HCT116 (cell line): ENCODE data around the gene AGAP1. TPM values are rescaled to one million over a fixed set of nuclear protein-coding genes. Genes with fewer than 3 reads are reported as not detected.

Experiments
- ATAC-seq: fragments of 200-7000 bp; cut with Tn5 transposase; 2 replicates; pipeline ENCODE4 v1.9.1; 2020; ENCODE audit warnings: mild to moderate bottlenecking, moderate library complexity
- BruUV-seq: library from RNA; stranded (reverse); fragments of 400-500 nt; replicated peaks from 2 replicates; lab custom pipeline; 2021; lab: Mats Ljungman, UMichigan
- CTCF ChIA-PET: fragments of 300-600 bp; sonication (Branson Sonifier 250); formaldehyde crosslinking; loops from one replicate; lab custom pipeline; 2021; ENCODE audit warnings: antibody characterized with exemption; lab: Charles Lee
- POLR2A ChIA-PET: fragments of 300-600, 350-600 bp; sonication (Branson Sonifier 250); formaldehyde crosslinking; loops from one replicate; lab custom pipeline; 2021; ENCODE audit warnings: antibody characterized with exemption; lab: Charles Lee
- RAD21 ChIA-PET, 2 experiments: fragments of 300-600 bp; sonication (Branson Sonifier 250); formaldehyde crosslinking; loops; one replicate each; lab custom pipeline; 2023; ENCODE audit warnings: low total read pairs in 2 of 2; ENCODE audit not compliant: uncharacterized antibody in 2 of 2, unreplicated experiment in 2 of 2, low non-redundant PET in 1 of 2; lab: Charles Lee
- DNase-seq: peaks from one replicate; pipeline ENCODE4 v3.0.0-alpha.2; 2010; ENCODE audit warnings: low read depth, low spot score
- H2AFZ ChIP-seq: fragments of 200-600 bp; shearing (Covaris generic), sonication (generic); 2 replicates; pipeline ENCODE4 v1.6.1; 2017; ENCODE audit warnings: low read depth, mixed run types, mixed read lengths, antibody characterized with exemption, low read length; ENCODE audit not compliant: poor library complexity, severe bottlenecking
- H3K27ac ChIP-seq: 2 replicates; pipeline ENCODE4 v1.5.1; 2012; ENCODE audit warnings: low read depth, low read length
- H3K27me3 ChIP-seq: fragments of 200-600 bp; sonication (generic); 2 replicates; pipeline ENCODE4 v1.6.1; 2016; ENCODE audit warnings: mixed run types, low read length, mixed read lengths; ENCODE audit not compliant: insufficient read depth
- H3K36me3 ChIP-seq, 2 experiments: fragments of 200-500 bp in 1 of 2; fragments of 200-600 bp in 1 of 2; sonication (Bioruptor generic) in 1 of 2; sonication (generic) in 1 of 2; 2 replicates each; pipeline versions ENCODE4 v1.5.1 to v1.6.1; 2014 to 2016; ENCODE audit warnings: low read length in 2 of 2, inconsistent platforms in 1 of 2, mixed read lengths in 1 of 2, mixed run types in 1 of 2; ENCODE audit not compliant: insufficient read depth in 2 of 2, control insufficient read depth in 1 of 2
- H3K4me1 ChIP-seq, 2 experiments: fragments of 200-600 bp in 1 of 2; sonication (generic) in 1 of 2; 2 replicates each; pipeline versions ENCODE4 v1.5.1 to v1.6.1; 2012 to 2017; ENCODE audit warnings: low read length in 2 of 2, inconsistent platforms in 1 of 2, mild to moderate bottlenecking in 1 of 2, mixed read lengths in 1 of 2, mixed run types in 1 of 2, moderate library complexity in 1 of 2; ENCODE audit not compliant: insufficient read depth in 2 of 2, control insufficient read depth in 1 of 2
- H3K4me2 ChIP-seq: fragments of 200-600 bp; sonication (generic); 2 replicates; pipeline ENCODE4 v1.6.1; 2017; ENCODE audit warnings: mixed run types, low read length, mixed read lengths
- H3K4me3 ChIP-seq, 2 experiments: fragments of 200-600 bp in 1 of 2; sonication (generic) in 1 of 2; replicated peaks in 1 of 2; 2 replicates each; pipeline ENCODE4 v1.5.1; 2011 to 2016; ENCODE audit warnings: low read length in 2 of 2, control low read depth in 1 of 2, low read depth in 1 of 2, mild to moderate bottlenecking in 1 of 2, mixed read lengths in 1 of 2, mixed run types in 1 of 2
- H3K79me2 ChIP-seq: fragments of 200-600 bp; sonication (generic); 2 replicates; pipeline ENCODE4 v1.6.1; 2017; ENCODE audit warnings: mild to moderate bottlenecking, mixed run types, low read length, moderate library complexity, mixed read lengths; ENCODE audit not compliant: insufficient read depth
- H3K9ac ChIP-seq: fragments of 200-600 bp; sonication (generic); 2 replicates; pipeline ENCODE4 v1.6.1; 2016; ENCODE audit warnings: low read length, mixed read lengths
- H3K9me2 ChIP-seq: fragments of 200-600 bp; sonication (generic), shearing (Covaris generic); 2 replicates; pipeline ENCODE4 v1.6.1; 2017; ENCODE audit warnings: mixed run types, mild to moderate bottlenecking, moderate library complexity; ENCODE audit not compliant: insufficient read depth
- H3K9me3 ChIP-seq, 2 experiments: fragments of 200-500 bp in 1 of 2; fragments of 200-600 bp in 1 of 2; sonication (Bioruptor generic) in 1 of 2; sonication (generic) in 1 of 2; 2 replicates each; pipeline ENCODE4 v1.6.1; 2014 to 2017; ENCODE audit warnings: low read length in 2 of 2, mixed read lengths in 2 of 2, inconsistent platforms in 1 of 2, low read depth in 1 of 2, mild to moderate bottlenecking in 1 of 2, mixed run types in 1 of 2, moderate library complexity in 1 of 2; ENCODE audit not compliant: control insufficient read depth in 1 of 2, insufficient read depth in 1 of 2
- H4K20me1 ChIP-seq: fragments of 200-600 bp; sonication (generic), shearing (Covaris generic); 2 replicates; pipeline ENCODE4 v1.6.1; 2017; ENCODE audit warnings: mixed run types, mild to moderate bottlenecking, moderate library complexity; ENCODE audit not compliant: insufficient read depth
- CEBPB ChIP-seq: IDR thresholded peaks from 2 replicates; pipeline ENCODE4 v1.6.1; 2012; ENCODE audit warnings: low read depth
- EZH2 ChIP-seq: fragments of 200-600 bp; sonication (generic); IDR thresholded peaks from 2 replicates; pipeline ENCODE4 v1.6.1; 2017; ENCODE audit warnings: antibody characterized with exemption, mixed run types
- EZH2phosphoT487 ChIP-seq: fragments of 200-600 bp; IDR thresholded peaks from 2 replicates; pipeline ENCODE4 v1.6.1; 2018; ENCODE audit warnings: antibody characterized with exemption, borderline replicate concordance
- FOSL1 ChIP-seq: IDR thresholded peaks from 2 replicates; pipeline ENCODE4 v1.6.1; 2012; ENCODE audit warnings: low read depth
- POLR2AphosphoS5 ChIP-seq: IDR thresholded peaks from 2 replicates; pipeline ENCODE4 v1.6.1; 2011; ENCODE audit warnings: mild to moderate bottlenecking, low read depth, low read length, moderate library complexity
- RAD21 ChIP-seq: IDR thresholded peaks from 2 replicates; pipeline ENCODE4 v1.6.1; 2012; ENCODE audit warnings: low read depth, mild to moderate bottlenecking
- SIN3A ChIP-seq: IDR thresholded peaks from 2 replicates; pipeline ENCODE4 v1.6.1; 2012; ENCODE audit warnings: low read depth
- SP1 ChIP-seq: IDR thresholded peaks from 2 replicates; pipeline ENCODE4 v1.6.1; 2012; ENCODE audit warnings: low read depth
- SRF ChIP-seq: IDR thresholded peaks from 2 replicates; pipeline ENCODE4 v1.6.1; 2012; ENCODE audit warnings: low read depth
- TCF7L2 ChIP-seq: IDR thresholded peaks from 2 replicates; pipeline ENCODE4 v1.7.0; 2011; ENCODE audit warnings: borderline replicate concordance, inconsistent platforms; ENCODE audit not compliant: insufficient read depth, insufficient read length; ENCODE audit errors: extremely low read depth
- YY1 ChIP-seq: IDR thresholded peaks from 2 replicates; pipeline ENCODE4 v1.6.1; 2011; ENCODE audit warnings: low read length, low read depth, moderate library complexity, mild to moderate bottlenecking; ENCODE audit not compliant: insufficient replicate concordance; ENCODE audit errors: extremely low read depth
- ZNF274 ChIP-seq: fragments of 200-500 bp; sonication (Bioruptor generic); IDR thresholded peaks from 2 replicates; pipeline ENCODE4 v1.6.1; 2014; ENCODE audit warnings: mild to moderate bottlenecking, low read depth, low read length, inconsistent platforms
- intact Hi-C: fragments of 100-400 bp; cut with micrococcal nuclease; formaldehyde crosslinking; loops from 2 replicates; pipeline ENCODE4 v1.10.0; 2022
- total RNA-seq: library from RNA; stranded (reverse); gene quantifications from one replicate; pipeline ENCODE4 v1.2.1, GENCODE V29; 2021; ENCODE audit not compliant: unreplicated experiment
- TF ChIP-seq, protein P1 (sequence below): IDR thresholded peaks from 2 replicates; pipeline ENCODE4 v1.6.1; 2012; ENCODE audit warnings: low read depth
- TF ChIP-seq, protein P2 (sequence below): IDR thresholded peaks from 2 replicates; pipeline ENCODE4 v1.6.1; 2012

AGAP1 gene
- total RNA-seq, 1 experiment from 2014 or later, result 43.8 TPM

GRCh38 chr2:236034974-236035373 lies 541.1 kb downstream of the AGAP1 start:
- BruUV-seq, result no TSS peak

GRCh38 chr2:236036045-236036444 lies 542.2 kb downstream of the AGAP1 start:
- H4K20me1 ChIP-seq, result no peaks in the 10 kb centered on the region
- POLR2A ChIA-PET, result no interaction called here
- CTCF ChIA-PET, result no interaction called here
- H2AFZ ChIP-seq, result no peak overlapping the region
- intact Hi-C loops, result no loop called here
- no peak overlapping the region for H3K4me2 ChIP-seq
- no TSS peak for BruUV-seq
- ATAC-seq (no peak), DNase-seq (no peak)
- no peaks in the 10 kb centered on the region for H3K9me2 ChIP-seq
- no peaks in the 10 kb centered on the region for H3K27me3 ChIP-seq
- H3K36me3 ChIP-seq, result 0 out of 4 replicates have a peak, but pooled peaks cover 0 to 3% of the 10 kb centered on the region in 2 experiments
- no peaks in the 10 kb centered on the region for H3K4me1 ChIP-seq
- no peaks in the 10 kb centered on the region for H3K9me3 ChIP-seq
- RAD21 ChIA-PET, result no interaction called here
- no peak overlapping the region for H3K4me3 ChIP-seq
- TF ChIP-seq, protein P1, sequence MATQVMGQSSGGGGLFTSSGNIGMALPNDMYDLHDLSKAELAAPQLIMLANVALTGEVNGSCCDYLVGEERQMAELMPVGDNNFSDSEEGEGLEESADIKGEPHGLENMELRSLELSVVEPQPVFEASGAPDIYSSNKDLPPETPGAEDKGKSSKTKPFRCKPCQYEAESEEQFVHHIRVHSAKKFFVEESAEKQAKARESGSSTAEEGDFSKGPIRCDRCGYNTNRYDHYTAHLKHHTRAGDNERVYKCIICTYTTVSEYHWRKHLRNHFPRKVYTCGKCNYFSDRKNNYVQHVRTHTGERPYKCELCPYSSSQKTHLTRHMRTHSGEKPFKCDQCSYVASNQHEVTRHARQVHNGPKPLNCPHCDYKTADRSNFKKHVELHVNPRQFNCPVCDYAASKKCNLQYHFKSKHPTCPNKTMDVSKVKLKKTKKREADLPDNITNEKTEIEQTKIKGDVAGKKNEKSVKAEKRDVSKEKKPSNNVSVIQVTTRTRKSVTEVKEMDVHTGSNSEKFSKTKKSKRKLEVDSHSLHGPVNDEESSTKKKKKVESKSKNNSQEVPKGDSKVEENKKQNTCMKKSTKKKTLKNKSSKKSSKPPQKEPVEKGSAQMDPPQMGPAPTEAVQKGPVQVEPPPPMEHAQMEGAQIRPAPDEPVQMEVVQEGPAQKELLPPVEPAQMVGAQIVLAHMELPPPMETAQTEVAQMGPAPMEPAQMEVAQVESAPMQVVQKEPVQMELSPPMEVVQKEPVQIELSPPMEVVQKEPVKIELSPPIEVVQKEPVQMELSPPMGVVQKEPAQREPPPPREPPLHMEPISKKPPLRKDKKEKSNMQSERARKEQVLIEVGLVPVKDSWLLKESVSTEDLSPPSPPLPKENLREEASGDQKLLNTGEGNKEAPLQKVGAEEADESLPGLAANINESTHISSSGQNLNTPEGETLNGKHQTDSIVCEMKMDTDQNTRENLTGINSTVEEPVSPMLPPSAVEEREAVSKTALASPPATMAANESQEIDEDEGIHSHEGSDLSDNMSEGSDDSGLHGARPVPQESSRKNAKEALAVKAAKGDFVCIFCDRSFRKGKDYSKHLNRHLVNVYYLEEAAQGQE, result no peak
- TF ChIP-seq CEBPB (no peak), YY1 (no peak)
- TF ChIP-seq, all 23 proteins: peak for 0
- Histone ChIP-seq H3K9ac (no peak overlapping the region), H3K27ac (no peak overlapping the region), H3K79me2 (no peaks in the 10 kb centered on the region)

More at GRCh38 chr2:236034974-236035373, 541.1 kb downstream of the AGAP1 start:
- Histone ChIP-seq H3K4me3 (no peak overlapping the region), H3K9me2 (no peaks in the 10 kb centered on the region), H4K20me1 (no peaks in the 10 kb centered on the region), H3K27ac (no peak overlapping the region), H3K79me2 (no peaks in the 10 kb centered on the region), H3K27me3 (no peaks in the 10 kb centered on the region), H3K36me3 (0 out of 4 replicates have a peak, but pooled peaks cover 0 to 3% of the 10 kb centered on the region in 2 experiments), H3K9me3 (no peaks in the 10 kb centered on the region), H2AFZ (no peak overlapping the region), H3K4me1 (no peaks in the 10 kb centered on the region), H3K4me2 (no peak overlapping the region), H3K9ac (no peak overlapping the region)
- ATAC-seq, result no peak
- DNase-seq, result no peak
- ChIA-PET CTCF (no interaction called here), POLR2A (no interaction called here), RAD21 (no interaction called here)
- intact Hi-C loops, result no loop called here
- TF ChIP-seq POLR2AphosphoS5 (no peak), SRF (no peak), TCF7L2 (no peak), ZNF274 (no peak), RAD21 (no peak), FOSL1 (no peak), SP1 (no peak), CEBPB (no peak), EZH2 (no peak), EZH2phosphoT487 (no peak), SIN3A (no peak)
- TF ChIP-seq, protein P2, sequence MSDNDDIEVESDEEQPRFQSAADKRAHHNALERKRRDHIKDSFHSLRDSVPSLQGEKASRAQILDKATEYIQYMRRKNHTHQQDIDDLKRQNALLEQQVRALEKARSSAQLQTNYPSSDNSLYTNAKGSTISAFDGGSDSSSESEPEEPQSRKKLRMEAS, result no peak
